Measurements from ENCODE around the gene SHCBP1L.

DNA sequence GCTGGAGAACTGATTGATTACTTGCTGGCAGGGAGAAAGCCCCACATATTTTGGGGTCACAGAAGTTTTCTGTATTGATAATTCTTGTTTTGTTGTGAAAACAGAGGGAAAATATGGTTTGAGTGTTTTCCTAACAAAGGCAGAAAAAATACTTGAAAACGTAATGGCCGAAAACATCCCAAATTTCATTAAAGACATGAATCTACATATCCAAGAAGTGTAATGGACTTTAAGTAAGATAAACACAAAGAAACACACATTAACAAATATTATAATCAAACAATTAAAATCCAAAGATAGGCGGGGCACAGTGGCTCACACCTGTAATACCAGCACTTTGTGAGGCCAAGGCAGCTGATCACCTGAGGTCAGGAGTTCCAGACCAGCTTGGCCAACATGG is 39.6 kb downstream of the SHCBP1L start:
- TF ChIP-seq, protein P1, sequence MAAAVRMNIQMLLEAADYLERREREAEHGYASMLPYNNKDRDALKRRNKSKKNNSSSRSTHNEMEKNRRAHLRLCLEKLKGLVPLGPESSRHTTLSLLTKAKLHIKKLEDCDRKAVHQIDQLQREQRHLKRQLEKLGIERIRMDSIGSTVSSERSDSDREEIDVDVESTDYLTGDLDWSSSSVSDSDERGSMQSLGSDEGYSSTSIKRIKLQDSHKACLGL (CRISPR knock-in tag; IDR thresholded peaks at IDR 0.05; ENCODE audit: borderline replicate concordance, poor library complexity, severe bottlenecking), result no peak
- TF ChIP-seq, protein P2, sequence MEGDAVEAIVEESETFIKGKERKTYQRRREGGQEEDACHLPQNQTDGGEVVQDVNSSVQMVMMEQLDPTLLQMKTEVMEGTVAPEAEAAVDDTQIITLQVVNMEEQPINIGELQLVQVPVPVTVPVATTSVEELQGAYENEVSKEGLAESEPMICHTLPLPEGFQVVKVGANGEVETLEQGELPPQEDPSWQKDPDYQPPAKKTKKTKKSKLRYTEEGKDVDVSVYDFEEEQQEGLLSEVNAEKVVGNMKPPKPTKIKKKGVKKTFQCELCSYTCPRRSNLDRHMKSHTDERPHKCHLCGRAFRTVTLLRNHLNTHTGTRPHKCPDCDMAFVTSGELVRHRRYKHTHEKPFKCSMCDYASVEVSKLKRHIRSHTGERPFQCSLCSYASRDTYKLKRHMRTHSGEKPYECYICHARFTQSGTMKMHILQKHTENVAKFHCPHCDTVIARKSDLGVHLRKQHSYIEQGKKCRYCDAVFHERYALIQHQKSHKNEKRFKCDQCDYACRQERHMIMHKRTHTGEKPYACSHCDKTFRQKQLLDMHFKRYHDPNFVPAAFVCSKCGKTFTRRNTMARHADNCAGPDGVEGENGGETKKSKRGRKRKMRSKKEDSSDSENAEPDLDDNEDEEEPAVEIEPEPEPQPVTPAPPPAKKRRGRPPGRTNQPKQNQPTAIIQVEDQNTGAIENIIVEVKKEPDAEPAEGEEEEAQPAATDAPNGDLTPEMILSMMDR (IDR thresholded peaks at IDR 0.05 in 2 of 3, conservative IDR thresholded peaks at IDR 0.05 in 1 of 3; ENCODE audit: insufficient read depth in 2 of 3, low read depth in 1 of 3, low read length in 3 of 3), result no peak
- TF ChIP-seq ZFX (CRISPR knock-in tag; IDR thresholded peaks at IDR 0.05), result no peak
- TF ChIP-seq NFATC3 (IDR thresholded peaks at IDR 0.05), result no peak
- TF ChIP-seq FOXJ3 (CRISPR knock-in tag; IDR thresholded peaks at IDR 0.05), result no peak
- TF ChIP-seq, protein P3, sequence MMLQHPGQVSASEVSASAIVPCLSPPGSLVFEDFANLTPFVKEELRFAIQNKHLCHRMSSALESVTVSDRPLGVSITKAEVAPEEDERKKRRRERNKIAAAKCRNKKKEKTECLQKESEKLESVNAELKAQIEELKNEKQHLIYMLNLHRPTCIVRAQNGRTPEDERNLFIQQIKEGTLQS (IDR thresholded peaks at IDR 0.05), result no peak
- TF ChIP-seq, protein P3 (CRISPR knock-in tag; conservative IDR thresholded peaks at IDR 0.05), result no peak
- TF ChIP-seq SRSF1 (IDR thresholded peaks at IDR 0.05; ENCODE audit: low read depth, low read length), result no peak

All from K562 (cell line).